Activated naive CD4-positive, alpha-beta T cell treated with anti-CD3 and anti-CD28 coated beads, Interleukin-2, amount 10 ng/mL, durations not matched to agents 5 hours and 36 hours (primary cell): ENCODE results near the gene PPFIA1. TPM values are rescaled to one million over a fixed set of nuclear protein-coding genes. Genes with fewer than 3 reads are reported as not detected.

Experiments used
- microRNA-seq: library from miRNA; unstranded; fragments of <30 nt; microRNA quantifications from one replicate; pipeline ENCODE4 v1.2.0, GENCODE V29; 2022; ENCODE audit warnings: borderline microRNAs expressed, borderline replicate concordance
- total RNA-seq, 2 experiments: library from RNA; stranded (reverse); gene quantifications; one replicate each; pipeline ENCODE4 v1.2.3, GENCODE V29; 2021

Gene PPFIA1
- 10 to 100 TPM; 29.3 to 32.2 TPM for total RNA-seq

DNA sequence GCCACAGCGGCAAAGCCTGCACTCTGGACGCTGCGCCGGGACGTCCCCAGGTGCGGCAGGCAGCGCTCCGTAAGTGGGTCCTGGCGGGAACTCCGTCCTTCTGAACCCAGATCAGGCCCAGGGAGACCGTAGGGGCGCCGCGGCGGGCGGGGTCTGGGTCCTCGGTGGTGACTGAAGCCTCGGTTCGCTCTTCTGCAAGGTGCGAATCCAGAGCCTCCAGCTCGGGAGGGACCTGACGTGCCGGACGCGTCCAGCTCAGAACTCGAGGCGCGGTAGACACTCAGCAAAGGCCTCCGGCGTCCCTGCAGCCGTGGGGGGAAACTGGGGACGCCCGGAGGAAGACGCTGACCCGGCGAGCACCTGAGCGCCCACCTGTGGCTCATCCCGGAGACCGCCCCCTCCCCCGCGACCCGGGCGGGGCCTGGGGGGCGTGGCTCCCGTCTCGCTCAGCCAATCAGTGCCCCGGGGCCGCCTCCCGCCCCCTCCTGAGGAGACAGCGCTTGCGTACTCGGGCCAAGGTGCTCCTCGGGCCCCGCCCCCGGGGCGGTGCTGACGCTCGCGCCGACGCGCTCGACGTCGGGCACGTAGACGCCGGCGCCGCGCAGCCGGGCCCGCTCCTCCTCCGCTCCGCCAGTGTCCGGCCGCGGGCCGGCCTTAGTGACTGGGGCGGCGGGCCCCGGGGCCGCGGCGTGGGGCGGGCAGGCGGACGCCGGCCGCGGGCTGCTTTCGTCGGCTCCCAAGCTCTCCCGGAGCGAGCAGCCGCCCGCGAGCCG is at the start of gene PPFIA1:
TSS of gene PPFIA1 (plus strand) at position 587 of the 773 bp plus-strand sequence. CDS start 1,483 bp downstream, outside the sequence.

GRCh38 chr11:70397983-70398833 is 127.7 kb downstream of the PPFIA1 start, which contains the start of gene CTTN:
TSS of gene CTTN (plus strand) at chr11:70398529. CDS start at chr11:70407298, 8,769 bp downstream.

Small RNAs within 50 kb of the gene (microRNA-seq; reads per million reads assigned to microRNA genes)
- gene MIR548K = 4.6 reads per million, percentile 28 among the genes with 10 or more reads in this experiment

Other genes with a start within 250 kb of the PPFIA1 start
- not detected for gene ANO1, start 192.4 kb upstream of the PPFIA1 start, total RNA-seq
- 10 to 100 TPM; 33.1 to 34.0 TPM for gene FADD, start 67.4 kb upstream of the PPFIA1 start, total RNA-seq
- gene CTTN, start 127.8 kb downstream of the PPFIA1 start, total RNA-seq = under 1 TPM; 0.39 to 0.83 TPM